ENCODE data around the gene HMX3. TPM values are rescaled to one million over a fixed set of nuclear protein-coding genes. Genes with fewer than 3 reads are reported as not detected.
A peak's percentile ranks its signal among the peaks of the same experiment; 100 is the strongest.

HMX3 gene
- 0.76 TPM in 1 of 2 replicates, not detected in the other for total RNA-seq (2012; rRNA removed)

- Histone ChIP-seq H3K9ac (ENCODE audit: low read depth, low read length) (no peak within 1 kb of the TSS), H3K4me3 (ENCODE audit: low read length) (peak within 1 kb of the TSS; percentile 61), H3K9me3 (replicated peaks; ENCODE audit: low read length) (no peaks in the 10 kb centered on the region), H3K4me2 (ENCODE audit: low read length) (peak within 1 kb of the TSS; percentile 76), H3K27me3 (ENCODE audit: control insufficient read depth, insufficient read depth, low read length) (peaks cover 99% of the 10 kb centered on the region), H3K4me1 (ENCODE audit: control insufficient read depth, insufficient read depth, low read length) (peaks cover 30% of the 10 kb centered on the region), H3K36me3 (ENCODE audit: insufficient read depth, low read length) (no peaks in the 10 kb centered on the region)
Observed at GRCh38 chr10:123135415-123136141, at the start of gene HMX3. HMX3 (plus strand) TSS chr10:123135970; CDS start chr10:123136051, 81 bp downstream.

GRCh38 chr10:123086281-123086680 is 49.5 kb upstream of the HMX3 start:
- Histone ChIP-seq H3K27me3 (ENCODE audit: control insufficient read depth, insufficient read depth, low read length) (no peaks in the 10 kb centered on the region), H3K36me3 (ENCODE audit: insufficient read depth, low read length) (no peaks in the 10 kb centered on the region), H3K4me1 (ENCODE audit: control insufficient read depth, insufficient read depth, low read length) (no peaks in the 10 kb centered on the region), H3K4me3 (ENCODE audit: low read length) (no peak overlapping the region), H3K9me3 (replicated peaks; ENCODE audit: low read length) (no peaks in the 10 kb centered on the region), H3K9ac (ENCODE audit: low read depth, low read length) (no peak overlapping the region), H3K4me2 (ENCODE audit: low read length) (no peak overlapping the region)

- Histone ChIP-seq H3K36me3 (ENCODE audit: insufficient read depth, low read length) (no peaks in the 10 kb centered on the region), H3K27me3 (ENCODE audit: control insufficient read depth, insufficient read depth, low read length) (no peaks in the 10 kb centered on the region), H3K4me1 (ENCODE audit: control insufficient read depth, insufficient read depth, low read length) (no peaks in the 10 kb centered on the region), H3K4me3 (ENCODE audit: low read length) (no peak overlapping the region), H3K9me3 (replicated peaks; ENCODE audit: low read length) (no peaks in the 10 kb centered on the region), H3K9ac (ENCODE audit: low read depth, low read length) (no peak overlapping the region), H3K4me2 (ENCODE audit: low read length) (no peak overlapping the region)
Observed at GRCh38 chr10:123087348-123087747, 48.4 kb upstream of the HMX3 start.

GRCh38 chr10:123087786-123088185 is 48.0 kb upstream of the HMX3 start:
- no peak overlapping the region for H3K9ac ChIP-seq (ENCODE audit: low read depth, low read length)

GRCh38 chr10:123092635-123093414 is 42.9 kb upstream of the HMX3 start:
- Histone ChIP-seq H3K9ac (ENCODE audit: low read depth, low read length) (no peak overlapping the region), H3K27me3 (ENCODE audit: control insufficient read depth, insufficient read depth, low read length) (peaks cover 3% of the 10 kb centered on the region), H3K9me3 (replicated peaks; ENCODE audit: low read length) (no peaks in the 10 kb centered on the region), H3K4me2 (ENCODE audit: low read length) (no peak overlapping the region), H3K4me3 (ENCODE audit: low read length) (no peak overlapping the region), H3K4me1 (ENCODE audit: control insufficient read depth, insufficient read depth, low read length) (no peaks in the 10 kb centered on the region), H3K36me3 (ENCODE audit: insufficient read depth, low read length) (no peaks in the 10 kb centered on the region)

More at GRCh38 chr10:123087786-123088185, 48.0 kb upstream of the HMX3 start:
- Histone ChIP-seq H3K9me3 (replicated peaks; ENCODE audit: low read length) (no peaks in the 10 kb centered on the region), H3K27me3 (ENCODE audit: control insufficient read depth, insufficient read depth, low read length) (no peaks in the 10 kb centered on the region), H3K4me1 (ENCODE audit: control insufficient read depth, insufficient read depth, low read length) (no peaks in the 10 kb centered on the region), H3K36me3 (ENCODE audit: insufficient read depth, low read length) (no peaks in the 10 kb centered on the region), H3K4me2 (ENCODE audit: low read length) (no peak overlapping the region), H3K4me3 (ENCODE audit: low read length) (no peak overlapping the region)

GRCh38 chr10:123093489-123093888 is 42.3 kb upstream of the HMX3 start:
- Histone ChIP-seq H3K9me3 (replicated peaks; ENCODE audit: low read length) (no peaks in the 10 kb centered on the region), H3K27me3 (ENCODE audit: control insufficient read depth, insufficient read depth, low read length) (peaks cover 3% of the 10 kb centered on the region), H3K4me3 (ENCODE audit: low read length) (no peak overlapping the region), H3K4me2 (ENCODE audit: low read length) (no peak overlapping the region), H3K4me1 (ENCODE audit: control insufficient read depth, insufficient read depth, low read length) (no peaks in the 10 kb centered on the region), H3K9ac (ENCODE audit: low read depth, low read length) (no peak overlapping the region), H3K36me3 (ENCODE audit: insufficient read depth, low read length) (no peaks in the 10 kb centered on the region)

GRCh38 chr10:123096452-123096851 is 39.3 kb upstream of the HMX3 start:
- Histone ChIP-seq H3K27me3 (ENCODE audit: control insufficient read depth, insufficient read depth, low read length) (peaks cover 3% of the 10 kb centered on the region), H3K4me2 (ENCODE audit: low read length) (no peak overlapping the region), H3K36me3 (ENCODE audit: insufficient read depth, low read length) (no peaks in the 10 kb centered on the region), H3K9ac (ENCODE audit: low read depth, low read length) (no peak overlapping the region), H3K4me3 (ENCODE audit: low read length) (no peak overlapping the region), H3K9me3 (replicated peaks; ENCODE audit: low read length) (no peaks in the 10 kb centered on the region), H3K4me1 (ENCODE audit: control insufficient read depth, insufficient read depth, low read length) (no peaks in the 10 kb centered on the region)

- Histone ChIP-seq H3K9ac (ENCODE audit: low read depth, low read length) (no peak overlapping the region), H3K27me3 (ENCODE audit: control insufficient read depth, insufficient read depth, low read length) (peaks cover 3% of the 10 kb centered on the region), H3K4me1 (ENCODE audit: control insufficient read depth, insufficient read depth, low read length) (no peaks in the 10 kb centered on the region), H3K9me3 (replicated peaks; ENCODE audit: low read length) (no peaks in the 10 kb centered on the region), H3K4me3 (ENCODE audit: low read length) (no peak overlapping the region), H3K4me2 (ENCODE audit: low read length) (no peak overlapping the region), H3K36me3 (ENCODE audit: insufficient read depth, low read length) (no peaks in the 10 kb centered on the region)
Observed at GRCh38 chr10:123097039-123097438, 38.7 kb upstream of the HMX3 start.

- Histone ChIP-seq H3K36me3 (ENCODE audit: insufficient read depth, low read length) (no peaks in the 10 kb centered on the region), H3K9ac (ENCODE audit: low read depth, low read length) (no peak overlapping the region), H3K4me1 (ENCODE audit: control insufficient read depth, insufficient read depth, low read length) (no peaks in the 10 kb centered on the region), H3K4me2 (ENCODE audit: low read length) (no peak overlapping the region), H3K27me3 (ENCODE audit: control insufficient read depth, insufficient read depth, low read length) (peaks cover 3% of the 10 kb centered on the region), H3K4me3 (ENCODE audit: low read length) (no peak overlapping the region), H3K9me3 (replicated peaks; ENCODE audit: low read length) (no peaks in the 10 kb centered on the region)
Observed at GRCh38 chr10:123100030-123100762, 35.6 kb upstream of the HMX3 start.

GRCh38 chr10:123101872-123102271 is 33.9 kb upstream of the HMX3 start:
- Histone ChIP-seq H3K36me3 (ENCODE audit: insufficient read depth, low read length) (no peaks in the 10 kb centered on the region), H3K9me3 (replicated peaks; ENCODE audit: low read length) (no peaks in the 10 kb centered on the region), H3K4me3 (ENCODE audit: low read length) (no peak overlapping the region), H3K4me1 (ENCODE audit: control insufficient read depth, insufficient read depth, low read length) (no peaks in the 10 kb centered on the region), H3K4me2 (ENCODE audit: low read length) (no peak overlapping the region), H3K9ac (ENCODE audit: low read depth, low read length) (no peak overlapping the region), H3K27me3 (ENCODE audit: control insufficient read depth, insufficient read depth, low read length) (no peaks in the 10 kb centered on the region)

- H3K4me3 ChIP-seq (ENCODE audit: low read length), result no peak overlapping the region
- H3K36me3 ChIP-seq (ENCODE audit: insufficient read depth, low read length), result no peaks in the 10 kb centered on the region
- H3K4me2 ChIP-seq (ENCODE audit: low read length), result no peak overlapping the region
- no peak overlapping the region for H3K9ac ChIP-seq (ENCODE audit: low read depth, low read length)
- H3K9me3 ChIP-seq (replicated peaks; ENCODE audit: low read length), result no peaks in the 10 kb centered on the region
- H3K27me3 ChIP-seq (ENCODE audit: control insufficient read depth, insufficient read depth, low read length), result no peaks in the 10 kb centered on the region
- no peaks in the 10 kb centered on the region for H3K4me1 ChIP-seq (ENCODE audit: control insufficient read depth, insufficient read depth, low read length)
Observed at GRCh38 chr10:123102673-123103072, 33.1 kb upstream of the HMX3 start.

Measured in skeletal muscle satellite cell (primary cell).